Forelimb muscle (tissue), 1 donor: Measurements from ENCODE around the gene MIAT. TPM values are rescaled to one million over a fixed set of nuclear protein-coding genes. Genes with fewer than 3 reads are reported as not detected.
"Not testable (repeated sequence)": the region's sequence is repeated elsewhere in the genome, so short reads cannot be mapped to it uniquely, and the experiment has no call there.

Experiments used
- DNase-seq: peaks from one replicate; pipeline ENCODE4 v3.0.0-alpha.2; 2013; ENCODE audit warnings: low read depth
- polyA plus RNA-seq: library from polyadenylated mRNA; unstranded; fragments of 120-200 nt; gene quantifications from one replicate; pipeline ENCODE4 v1.2.1, GENCODE V29; 2013; ENCODE audit not compliant: insufficient read length

Gene MIAT
- polyA plus RNA-seq, 1 donor: 0.33 TPM

DNA sequence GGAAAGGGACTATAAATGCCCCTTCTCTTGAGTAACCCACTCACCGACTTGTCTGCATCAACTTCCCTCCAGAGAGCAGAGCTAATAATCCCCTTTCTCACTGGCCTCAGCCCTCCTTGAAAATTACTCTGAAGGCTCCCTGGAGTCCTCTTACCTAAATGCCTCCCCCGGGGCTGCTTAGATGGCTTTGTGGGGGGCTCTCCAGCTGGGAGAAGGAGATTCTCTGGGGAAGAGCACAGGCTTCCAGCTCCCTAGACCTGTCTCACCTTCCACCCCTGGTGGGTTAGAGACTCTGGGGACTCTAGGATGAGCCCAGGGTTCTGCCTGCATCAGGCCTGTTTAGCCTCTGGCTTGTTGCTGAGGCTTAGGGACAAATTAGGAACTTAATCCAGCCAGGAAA lies 39.8 kb downstream of the MIAT start:
- DNase-seq: no peak

DNA sequence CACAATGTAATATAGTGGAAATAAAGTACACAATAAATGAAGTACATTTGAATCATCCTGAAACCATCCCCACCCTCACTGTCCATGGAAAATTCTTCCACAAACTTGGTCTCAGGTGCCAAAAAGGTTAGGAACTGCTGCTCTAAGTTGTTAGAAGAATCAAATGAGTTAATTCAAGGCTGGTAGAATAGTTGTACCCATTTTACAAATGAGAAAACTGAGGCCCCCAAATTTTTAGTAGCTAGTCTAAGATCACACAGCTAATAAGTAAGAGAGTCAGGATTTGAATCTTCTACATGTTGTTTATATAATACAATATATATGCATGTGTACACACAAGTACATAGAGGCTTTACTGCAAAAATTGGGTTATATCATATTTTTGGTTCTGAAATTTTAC lies 43.1 kb downstream of the MIAT start:
- DNase-seq: no peak

DNA sequence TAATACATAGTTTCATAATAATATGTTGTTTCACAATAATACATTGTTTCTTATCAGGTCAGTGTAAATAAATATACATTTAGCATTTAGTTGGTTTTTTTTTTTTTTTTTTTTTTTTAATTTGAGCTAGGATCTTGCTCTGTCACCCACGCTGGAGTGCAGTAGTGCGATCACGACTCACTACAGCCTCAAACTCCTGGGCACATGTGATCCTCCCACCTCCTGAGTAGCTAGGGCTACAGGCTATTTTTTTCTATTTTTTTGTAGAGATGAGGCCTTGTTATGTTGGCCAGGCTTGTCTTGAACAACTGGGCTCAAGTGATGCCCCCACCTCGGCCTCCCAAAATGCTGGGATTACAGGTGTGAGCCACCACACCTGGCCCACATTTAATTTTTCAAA lies 43.5 kb downstream of the MIAT start:
- no peak for DNase-seq

DNA sequence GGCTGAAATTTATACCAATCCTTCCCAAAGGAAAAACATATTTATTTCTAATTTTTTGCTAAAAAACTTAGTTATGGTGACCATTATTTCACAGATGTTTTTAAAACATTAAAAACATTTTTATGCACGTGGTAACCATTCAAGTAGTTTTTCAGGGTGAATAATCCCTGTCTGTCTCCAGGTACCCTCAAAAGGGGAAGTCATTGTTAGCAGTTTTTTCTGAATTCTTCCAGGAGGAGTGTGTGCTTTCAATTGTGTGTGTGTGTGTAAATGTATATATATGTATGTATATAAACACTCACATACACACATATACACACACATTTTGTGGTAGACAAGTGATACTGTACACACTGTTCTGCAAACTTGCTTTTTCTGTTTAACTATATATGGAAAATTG lies 43.9 kb downstream of the MIAT start:
- no peak for DNase-seq

GRCh38 chr22:26702906-26703830 lies 45.8 kb downstream of the MIAT start:
- no peak for DNase-seq

DNA sequence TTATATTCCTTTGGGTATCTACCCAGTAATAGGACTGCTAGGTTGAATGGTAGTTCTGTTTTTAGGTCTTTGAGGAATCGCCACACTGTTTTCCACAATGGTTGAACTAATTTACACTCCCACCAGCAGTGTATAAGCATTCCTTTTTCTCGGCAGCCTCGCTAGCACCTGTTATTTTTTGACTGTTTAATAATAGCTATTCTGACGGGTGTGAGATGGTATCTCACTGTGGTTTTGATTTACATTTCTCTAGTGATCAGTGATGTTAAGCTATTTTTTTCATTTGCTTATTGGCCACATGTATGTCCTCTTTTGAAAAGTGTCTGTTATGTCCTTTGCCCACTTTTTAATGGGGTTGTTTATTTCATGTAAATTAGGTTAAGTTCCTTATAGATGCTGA lies 48.0 kb downstream of the MIAT start:
- DNase-seq: not testable (repeated sequence)

DNA sequence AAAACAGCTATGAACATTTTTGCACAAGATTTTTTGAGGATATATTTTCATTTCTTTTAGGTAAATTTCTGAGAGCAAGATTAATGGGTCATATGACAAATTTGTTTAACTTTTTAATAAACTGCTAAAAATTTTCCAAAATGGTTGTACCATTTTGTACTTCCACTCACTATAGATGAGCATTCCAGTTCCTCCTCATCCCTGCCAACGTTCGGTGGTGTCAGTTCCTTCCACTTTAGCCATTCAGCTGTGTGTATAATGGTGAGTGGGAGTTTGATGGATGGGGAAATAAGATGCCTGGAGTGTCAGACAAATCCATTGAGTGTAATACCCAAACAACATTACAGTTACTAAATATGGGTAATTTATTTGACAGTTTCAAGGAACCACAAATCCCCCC lies 49.7 kb downstream of the MIAT start:
- DNase-seq: no peak

DNA sequence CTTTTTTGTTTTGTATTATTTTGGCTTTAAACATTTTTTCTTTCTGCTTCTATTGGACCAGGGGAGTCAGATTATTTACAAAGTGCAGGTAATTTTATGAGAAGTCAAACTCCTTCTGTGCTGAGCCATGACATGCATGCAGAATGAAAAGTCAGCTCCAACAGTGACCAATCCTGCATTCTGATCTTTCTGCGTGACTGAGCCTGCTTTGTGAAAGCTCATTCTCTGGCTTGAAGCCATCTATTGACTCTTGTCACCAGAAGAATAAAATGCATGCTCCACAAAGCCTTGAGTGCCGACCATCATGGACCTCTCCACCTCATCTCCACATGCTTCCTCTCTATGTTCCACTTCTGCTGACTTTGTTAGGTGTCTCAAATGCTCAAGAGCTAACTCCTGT lies 50.2 kb downstream of the MIAT start:
- DNase-seq: no peak

GRCh38 chr22:26708256-26709009 lies 51.0 kb downstream of the MIAT start:
- DNase-seq: no peak

DNA sequence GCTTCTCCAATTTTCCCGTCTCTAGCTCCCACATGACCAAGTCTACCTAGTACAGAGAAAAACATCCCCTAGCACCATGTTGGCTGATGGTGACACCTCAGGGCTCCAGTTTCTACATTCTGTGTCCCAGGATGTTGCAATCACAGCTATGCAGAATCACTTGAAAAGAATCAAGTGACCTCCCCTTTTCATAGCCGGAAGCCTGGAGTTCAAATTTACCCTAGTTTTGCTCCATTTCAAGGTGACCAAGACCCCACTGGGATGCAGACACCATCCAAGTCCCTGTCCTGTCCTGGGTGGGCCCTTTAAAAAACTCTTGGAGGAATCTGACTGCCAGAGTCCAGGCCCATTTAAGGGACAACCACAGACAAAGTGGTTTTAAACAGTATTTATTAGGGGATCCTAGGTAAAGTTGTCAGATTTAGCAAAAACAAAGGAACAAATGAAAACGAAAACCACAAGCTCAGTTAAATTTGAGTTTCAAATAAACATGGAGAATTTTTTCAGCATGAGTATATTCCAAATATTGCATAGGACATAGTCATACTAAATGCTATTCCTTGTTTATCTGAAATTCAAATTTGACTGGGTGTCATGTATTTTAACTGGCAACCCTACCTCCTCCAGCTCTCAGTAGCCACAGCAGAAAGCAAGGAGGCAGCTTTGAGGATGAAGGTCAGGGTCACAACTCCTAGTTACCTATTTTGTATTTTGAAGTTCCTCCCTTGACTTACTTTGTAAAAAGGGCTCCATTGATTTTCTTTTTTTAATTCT lies 52.4 kb downstream of the MIAT start:
- DNase-seq: no peak

DNA sequence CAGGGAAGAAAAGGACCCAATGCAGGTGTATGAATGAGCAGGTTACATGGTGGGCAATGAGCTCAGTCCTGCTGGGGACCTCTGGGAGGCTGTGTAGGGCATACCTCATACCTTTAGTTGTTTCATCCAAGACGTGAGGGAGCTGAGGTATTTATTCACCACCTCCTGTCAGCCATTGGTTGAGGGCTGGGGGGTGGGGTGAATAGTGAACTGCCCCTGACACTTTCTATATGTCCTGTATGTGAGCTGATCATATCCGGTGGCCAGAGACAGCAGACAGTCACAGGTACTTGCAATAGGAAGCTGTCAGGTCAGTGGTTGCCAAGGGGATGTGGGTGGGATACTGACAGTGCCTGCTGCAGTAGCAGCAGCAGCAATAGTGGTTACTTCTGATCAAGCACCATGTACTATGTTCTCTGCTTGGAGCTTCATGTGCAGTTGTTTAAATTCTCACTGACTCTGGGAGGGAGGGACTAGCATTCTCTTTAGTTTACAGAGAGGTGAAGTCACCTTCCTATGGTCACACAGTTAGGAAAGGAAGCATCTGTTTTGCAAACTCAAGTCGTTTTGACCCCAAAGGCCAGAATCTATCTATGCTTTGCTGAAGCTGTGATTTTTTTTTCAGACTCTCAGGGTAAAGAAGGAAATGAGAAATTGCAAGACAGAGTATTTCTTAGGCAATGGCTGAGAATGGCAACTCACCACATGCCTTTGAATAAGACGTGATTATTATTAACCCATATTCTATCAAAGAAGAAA lies 54.0 kb downstream of the MIAT start:
- DNase-seq: no peak

- no peak for DNase-seq
Observed at GRCh38 chr22:26712158-26712557, 54.8 kb downstream of the MIAT start.

DNA sequence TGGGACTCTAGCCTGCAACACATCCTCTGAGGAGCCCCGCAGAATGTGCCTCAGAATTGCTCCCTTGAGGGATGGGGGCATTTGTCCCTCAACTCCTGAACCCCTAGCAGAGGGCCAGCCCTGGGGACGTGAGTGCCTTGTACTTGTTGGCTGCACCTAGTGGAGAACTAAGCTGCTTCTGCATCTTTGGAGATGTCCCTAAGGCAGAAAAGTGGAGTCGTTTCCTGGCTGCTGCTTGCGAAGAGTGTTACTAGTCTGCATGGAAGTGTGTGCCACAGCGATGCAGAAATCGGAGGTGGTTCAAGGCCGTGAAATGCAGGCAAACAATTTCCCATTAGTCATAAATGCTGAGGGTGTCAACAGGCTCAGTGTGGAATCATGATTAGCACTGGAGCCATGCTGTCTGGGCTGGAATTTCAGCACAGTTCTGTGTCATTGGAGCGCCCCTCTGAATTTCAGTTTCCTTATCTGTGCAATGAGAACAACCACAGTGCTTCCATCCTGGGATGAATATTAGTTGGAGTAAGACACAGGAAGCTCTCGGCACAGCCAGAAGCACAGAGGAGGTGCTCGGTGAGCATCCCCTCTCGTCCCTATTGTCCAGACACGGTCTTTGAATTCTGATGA lies 56.5 kb downstream of the MIAT start:
- DNase-seq: no peak

DNA sequence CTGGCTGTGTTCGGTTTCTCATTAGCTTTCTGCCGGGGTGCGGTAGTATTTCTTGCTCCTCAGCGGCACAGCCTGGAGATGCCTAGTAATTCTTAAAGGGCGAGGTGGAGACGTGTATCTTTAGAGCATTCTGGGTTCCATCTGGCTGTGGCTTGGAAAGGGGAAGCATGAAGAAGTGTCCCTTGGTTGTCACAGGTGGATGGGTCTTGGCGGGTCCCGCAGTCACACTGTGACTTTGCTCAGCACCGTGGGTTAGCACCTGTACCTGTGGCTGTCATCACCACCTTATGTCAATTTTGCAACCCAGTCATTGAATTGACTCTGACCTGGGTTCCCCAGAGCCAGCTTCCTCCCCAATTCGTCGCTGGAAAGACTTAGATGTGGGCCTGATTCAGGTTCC lies 57.6 kb downstream of the MIAT start:
- DNase-seq: no peak

GRCh38 chr22:26715392-26715936 lies 58.1 kb downstream of the MIAT start:
- no peak for DNase-seq

- DNase-seq: no peak
Observed at GRCh38 chr22:26718488-26718887, 61.1 kb downstream of the MIAT start.

DNA sequence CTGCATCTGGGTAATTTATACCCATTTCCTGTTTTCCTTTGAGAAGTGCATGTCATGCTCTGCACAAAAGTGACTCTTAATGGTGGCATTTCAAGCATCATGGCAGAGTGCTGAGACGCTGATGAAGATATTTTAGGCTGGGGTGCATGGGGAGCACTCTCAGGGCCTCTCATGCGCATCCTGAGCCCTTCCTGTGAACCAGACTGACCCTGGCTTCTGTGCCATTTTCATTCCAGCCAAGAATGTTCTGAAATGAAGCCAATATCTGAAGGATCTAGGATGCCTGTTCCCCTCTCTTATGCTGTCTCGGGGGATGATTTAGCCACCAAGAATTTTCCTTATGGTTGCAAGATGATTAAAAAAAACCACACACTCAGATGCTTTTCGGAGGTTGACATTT lies 61.5 kb downstream of the MIAT start:
- DNase-seq: no peak

- no peak for DNase-seq
Observed at GRCh38 chr22:26722159-26722558, 64.8 kb downstream of the MIAT start.

DNA sequence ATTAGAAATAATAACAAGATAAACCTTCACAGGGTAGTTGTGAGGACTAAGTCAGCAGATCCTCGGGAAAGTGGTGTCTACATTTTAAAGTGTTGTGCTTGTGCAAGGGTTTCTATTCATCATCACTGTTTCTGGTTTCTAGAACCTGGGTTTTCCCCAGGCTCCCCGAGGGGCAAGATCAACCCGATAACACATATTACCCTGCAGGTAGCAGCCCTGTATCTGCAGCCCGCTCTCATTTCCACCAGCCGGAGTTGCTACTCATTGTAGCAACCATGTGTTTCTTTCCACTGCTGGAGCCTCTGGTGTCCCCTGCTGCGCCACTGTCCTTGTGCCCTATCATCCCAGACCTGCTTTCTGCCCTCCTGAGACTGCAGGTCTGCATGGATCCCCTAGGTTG lies 67.0 kb downstream of the MIAT start:
- no peak for DNase-seq

GRCh38 chr22:26725012-26725676 lies 67.8 kb downstream of the MIAT start:
- no peak for DNase-seq
